C4-2B (cell line): Measurements from ENCODE around the gene ERC2.

ENCODE experiments used
- H3K27ac ChIP-seq: fragments of 450-650 bp; 2 replicates; pipeline ENCODE4 v1.5.1; 2017
- ZFX ChIP-seq: fragments of 450-650 bp; IDR thresholded peaks from 2 replicates; pipeline ENCODE4 v1.6.1; 2017
- TF ChIP-seq, protein P1 (sequence below): fragments of 450-650 bp; conservative IDR thresholded peaks from 2 replicates; pipeline ENCODE4 v1.5.1; 2017; ENCODE audit warnings: mild to moderate bottlenecking

Gene ERC2

DNA sequence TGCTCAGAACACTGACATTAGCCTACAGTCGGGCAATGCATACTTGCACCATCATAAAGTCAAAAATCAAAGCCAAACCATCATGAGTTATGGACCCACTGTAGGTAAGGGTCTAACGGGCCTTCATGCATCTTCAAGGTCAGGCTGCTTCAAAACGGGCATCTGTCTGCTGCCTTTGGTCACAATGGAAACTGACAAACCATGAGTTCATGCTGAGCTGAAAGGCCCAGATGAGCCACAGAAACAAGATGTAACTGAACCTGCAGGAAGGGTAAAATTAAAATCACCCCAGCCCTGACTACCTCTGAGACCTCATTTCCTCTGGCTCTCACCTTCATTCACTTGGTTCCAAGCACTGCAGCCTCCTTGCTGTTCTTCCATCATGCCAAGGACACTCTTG is 143.8 kb downstream of the ERC2 start:
- no peak overlapping the region for H3K27ac ChIP-seq
- no peak for TF ChIP-seq ZFX

DNA sequence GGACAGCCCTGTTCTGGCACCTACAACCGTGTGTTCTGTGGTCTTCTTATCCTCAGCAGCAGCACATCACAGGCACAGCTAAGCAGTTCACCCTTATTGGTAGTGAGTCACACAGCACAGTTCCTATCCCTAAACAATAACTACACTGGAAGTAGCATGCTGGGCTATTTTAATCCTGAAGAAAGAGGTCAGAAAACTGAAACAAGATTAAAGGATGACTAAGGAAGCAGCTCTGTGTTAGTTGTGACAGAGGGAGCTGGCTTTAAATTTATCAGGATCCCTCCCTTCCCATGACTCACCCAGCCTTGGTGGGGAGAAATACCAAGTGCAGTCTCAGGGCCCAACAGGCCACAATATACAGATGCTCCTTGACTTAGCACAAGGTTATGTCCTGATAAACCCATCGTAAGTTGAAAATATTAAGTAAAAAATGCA is 144.3 kb downstream of the ERC2 start:
- H3K27ac ChIP-seq, result no peak overlapping the region

DNA sequence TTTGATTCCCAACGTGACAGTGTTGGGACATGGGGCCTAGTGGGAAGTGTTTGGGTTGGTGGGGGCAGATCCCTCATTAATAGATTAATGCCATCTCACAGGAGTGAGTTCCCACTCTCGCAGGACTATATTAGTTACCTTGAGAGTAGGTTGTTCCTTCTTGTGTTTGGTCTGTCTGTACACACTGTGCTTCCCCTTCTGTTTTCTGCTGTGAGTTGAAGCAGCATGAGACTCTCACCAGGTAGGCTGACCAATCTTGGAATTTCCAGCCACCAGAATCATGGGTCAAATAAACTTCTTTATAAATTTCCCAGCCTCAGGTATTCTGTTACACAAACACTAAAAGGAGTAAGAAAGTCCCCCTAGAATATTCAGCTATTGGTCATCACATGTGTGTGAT is 145.4 kb downstream of the ERC2 start:
- H3K27ac ChIP-seq, result no peak overlapping the region
- no peak for TF ChIP-seq ZFX
- TF ChIP-seq, protein P1, sequence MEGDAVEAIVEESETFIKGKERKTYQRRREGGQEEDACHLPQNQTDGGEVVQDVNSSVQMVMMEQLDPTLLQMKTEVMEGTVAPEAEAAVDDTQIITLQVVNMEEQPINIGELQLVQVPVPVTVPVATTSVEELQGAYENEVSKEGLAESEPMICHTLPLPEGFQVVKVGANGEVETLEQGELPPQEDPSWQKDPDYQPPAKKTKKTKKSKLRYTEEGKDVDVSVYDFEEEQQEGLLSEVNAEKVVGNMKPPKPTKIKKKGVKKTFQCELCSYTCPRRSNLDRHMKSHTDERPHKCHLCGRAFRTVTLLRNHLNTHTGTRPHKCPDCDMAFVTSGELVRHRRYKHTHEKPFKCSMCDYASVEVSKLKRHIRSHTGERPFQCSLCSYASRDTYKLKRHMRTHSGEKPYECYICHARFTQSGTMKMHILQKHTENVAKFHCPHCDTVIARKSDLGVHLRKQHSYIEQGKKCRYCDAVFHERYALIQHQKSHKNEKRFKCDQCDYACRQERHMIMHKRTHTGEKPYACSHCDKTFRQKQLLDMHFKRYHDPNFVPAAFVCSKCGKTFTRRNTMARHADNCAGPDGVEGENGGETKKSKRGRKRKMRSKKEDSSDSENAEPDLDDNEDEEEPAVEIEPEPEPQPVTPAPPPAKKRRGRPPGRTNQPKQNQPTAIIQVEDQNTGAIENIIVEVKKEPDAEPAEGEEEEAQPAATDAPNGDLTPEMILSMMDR, result no peak

More for the DNA sequence above, 144.3 kb downstream of the ERC2 start:
- TF ChIP-seq, protein P1, result no peak
- no peak for TF ChIP-seq ZFX

DNA sequence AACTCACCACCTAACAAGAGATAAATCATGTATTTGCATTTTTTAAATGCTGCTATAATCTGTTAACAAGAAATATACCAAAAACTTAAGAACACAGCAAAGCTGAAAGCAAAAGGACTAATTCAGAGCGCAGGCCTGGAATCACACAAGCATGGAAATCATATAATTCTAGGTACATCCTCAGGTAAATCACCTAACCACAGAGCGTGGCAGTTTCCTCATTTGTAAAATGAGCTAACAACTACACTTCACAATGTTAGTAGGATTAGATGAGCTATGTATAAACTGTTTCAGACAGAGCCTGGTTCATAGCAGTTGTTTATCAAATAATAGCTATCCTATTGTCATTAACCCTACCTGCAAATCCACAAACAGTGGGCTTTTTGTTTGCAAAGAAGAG is 146.4 kb downstream of the ERC2 start:
- TF ChIP-seq ZFX, result no peak
- TF ChIP-seq, protein P1, result no peak
- H3K27ac ChIP-seq, result no peak overlapping the region

DNA sequence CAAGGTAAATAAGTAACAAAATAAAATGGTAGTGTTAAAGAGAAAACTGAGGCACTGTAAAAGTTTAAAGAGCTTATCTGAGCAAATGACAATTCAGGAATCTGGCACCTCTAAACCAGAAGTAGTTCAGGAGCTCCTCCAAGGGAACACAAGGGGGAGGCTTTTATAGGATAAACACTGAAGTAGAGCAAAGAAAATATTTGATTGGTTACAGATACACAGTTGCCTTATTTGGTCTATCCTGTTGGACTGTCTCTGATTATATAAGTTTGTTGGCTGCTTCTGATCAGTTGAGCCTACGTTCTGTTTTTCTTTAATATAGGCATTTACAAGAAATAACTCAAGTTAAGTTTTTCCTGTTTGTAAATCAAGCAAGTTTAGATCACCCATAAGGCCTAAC is 146.9 kb downstream of the ERC2 start:
- no peak overlapping the region for H3K27ac ChIP-seq
- TF ChIP-seq ZFX, result no peak
- TF ChIP-seq, protein P1, result no peak

DNA sequence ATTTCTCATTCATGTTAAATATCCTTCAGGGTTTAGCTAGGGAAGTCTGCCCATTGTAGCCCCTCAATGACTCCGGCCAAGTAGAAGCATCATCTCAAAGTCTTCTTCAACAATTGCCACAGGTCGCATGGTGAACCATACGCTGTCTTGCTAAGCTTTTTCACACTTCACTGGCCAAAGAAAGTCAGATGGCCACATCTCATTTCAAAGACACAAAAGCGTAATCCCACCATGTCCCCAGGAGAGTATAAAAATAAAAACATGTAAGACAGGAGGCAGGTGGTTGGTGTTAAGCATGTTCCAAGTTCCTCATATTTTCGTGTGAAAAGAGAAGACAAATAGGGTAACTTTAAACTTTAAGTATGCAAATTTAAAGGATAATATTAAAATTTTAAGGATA is 147.4 kb downstream of the ERC2 start:
- no peak for TF ChIP-seq ZFX
- TF ChIP-seq, protein P1, result no peak
- no peak overlapping the region for H3K27ac ChIP-seq

DNA sequence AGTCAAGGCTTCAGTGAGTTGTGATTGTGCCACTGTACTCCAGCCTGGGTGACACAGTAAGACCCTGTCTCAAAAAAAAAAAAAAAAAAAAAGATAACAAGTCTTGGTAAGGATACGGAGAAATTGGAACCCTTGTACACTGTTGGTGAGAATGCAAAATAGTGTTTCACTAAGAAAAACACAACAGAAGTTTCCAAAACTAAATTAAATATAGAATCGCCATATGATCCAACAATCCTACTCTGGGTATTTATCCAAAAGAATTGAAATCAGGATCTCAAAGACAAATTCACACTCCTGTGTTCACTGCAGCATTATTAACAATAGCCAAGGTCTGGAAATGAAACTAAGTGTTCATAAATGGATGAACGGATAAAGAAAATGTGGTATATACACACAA is 149.4 kb downstream of the ERC2 start:
- no peak overlapping the region for H3K27ac ChIP-seq
- TF ChIP-seq, protein P1, result no peak
- TF ChIP-seq ZFX, result no peak

DNA sequence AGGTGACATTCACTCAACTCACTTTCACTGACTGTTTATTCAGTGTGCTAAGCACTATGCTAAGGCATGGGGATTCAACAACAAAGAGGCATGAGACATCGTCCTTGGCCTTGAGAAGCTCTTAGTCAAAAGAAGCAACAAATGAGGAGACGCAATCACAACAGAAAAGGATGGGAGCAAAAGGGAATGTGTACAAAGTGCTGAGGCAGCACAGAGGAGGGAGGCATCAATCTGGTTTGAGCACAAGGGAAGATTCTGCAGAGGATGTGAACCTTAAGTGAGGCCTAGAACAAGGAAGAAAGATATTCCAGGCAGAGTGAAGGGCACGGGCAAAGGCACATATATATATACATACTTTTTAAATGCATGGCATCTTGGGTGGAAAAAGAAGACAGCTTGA is 151.3 kb downstream of the ERC2 start:
- TF ChIP-seq, protein P1, result no peak
- TF ChIP-seq ZFX, result no peak
- no peak overlapping the region for H3K27ac ChIP-seq
